ENCODE results near the gene IGF2BP2. TPM values are rescaled to one million over a fixed set of nuclear protein-coding genes. Genes with fewer than 3 reads are reported as not detected.

Gene IGF2BP2
- polyA plus RNA-seq (2011; rRNA removed) (2.0 and 7.1 TPM in 2 replicates), polyA minus RNA-seq (2011; rRNA and poly(A)+ RNA removed) (8.6 and 16.7 TPM in 2 replicates)

- peak; percentile 16; the same call in 1 of the 2 replicates for TF ChIP-seq CTCF (IDR thresholded peaks at IDR 0.05; ENCODE audit: insufficient read depth, low read depth, low read length)
- Histone ChIP-seq H3K4me3 (ENCODE audit: low read depth, low read length) (peak within 1 kb of the TSS; percentile 92), H3K27me3 (ENCODE audit: control insufficient read depth, insufficient read depth, low read length) (no peaks in the 10 kb centered on the region), H3K36me3 (ENCODE audit: control insufficient read depth, insufficient read depth, low read length) (peaks cover 2% of the 10 kb centered on the region; the same call in 1 of the 2 replicates)
- ChIA-PET POLR2A (interaction anchor here (0.8 kb wide), 1 partner anchor 37 kb away, joined by 8 read pairs; no protein-coding TSS in a partner anchor), CTCF (interaction anchor here (0.9 to 1.0 kb wide), 2 partner anchors 10 to 91 kb away, joined by 3 read pairs; no protein-coding TSS in a partner anchor)
- no peak for DNase-seq (ENCODE audit: low read depth)
These were observed at the start of gene IGF2BP2 for GRCh38 chr3:185825006-185825638. TSS of gene IGF2BP2 (minus strand) at chr3:185825042. CDS start at chr3:185824960, 82 bp downstream.

GRCh38 chr3:185874119-185874518, 49.3 kb upstream of the IGF2BP2 start:
- ChIA-PET POLR2A (no interaction called here), CTCF (no interaction called here)
- no peak overlapping the region for H3K4me3 ChIP-seq (ENCODE audit: low read depth, low read length)
- no peak for DNase-seq (ENCODE audit: low read depth)
- no peaks in the 10 kb centered on the region for H3K27me3 ChIP-seq (ENCODE audit: control insufficient read depth, insufficient read depth, low read length)
- no peak for TF ChIP-seq CTCF (IDR thresholded peaks at IDR 0.05; ENCODE audit: insufficient read depth, low read depth, low read length)
- H3K36me3 ChIP-seq (ENCODE audit: control insufficient read depth, insufficient read depth, low read length) = no peaks in the 10 kb centered on the region

- Histone ChIP-seq H3K36me3 (ENCODE audit: control insufficient read depth, insufficient read depth, low read length) (no peaks in the 10 kb centered on the region), H3K27me3 (ENCODE audit: control insufficient read depth, insufficient read depth, low read length) (peaks cover 3% of the 10 kb centered on the region), H3K4me3 (ENCODE audit: low read depth, low read length) (no peak overlapping the region)
- POLR2A ChIA-PET = no interaction called here
- DNase-seq (ENCODE audit: low read depth) = no peak
- CTCF ChIA-PET = interaction anchor here (1.2 kb wide), 1 partner anchor 54 kb away, joined by 3 read pairs; no protein-coding TSS in a partner anchor
- no peak for TF ChIP-seq CTCF (IDR thresholded peaks at IDR 0.05; ENCODE audit: insufficient read depth, low read depth, low read length)
These were observed 42.8 kb upstream of the IGF2BP2 start for GRCh38 chr3:185867650-185868049.

GRCh38 chr3:185866995-185867394, 42.2 kb upstream of the IGF2BP2 start:
- peaks cover 3% of the 10 kb centered on the region for H3K27me3 ChIP-seq (ENCODE audit: control insufficient read depth, insufficient read depth, low read length)
- TF ChIP-seq CTCF (IDR thresholded peaks at IDR 0.05; ENCODE audit: insufficient read depth, low read depth, low read length) = no peak
- CTCF ChIA-PET = no interaction called here
- POLR2A ChIA-PET = no interaction called here
- H3K36me3 ChIP-seq (ENCODE audit: control insufficient read depth, insufficient read depth, low read length) = no peaks in the 10 kb centered on the region
- no peak overlapping the region for H3K4me3 ChIP-seq (ENCODE audit: low read depth, low read length)
- no peak for DNase-seq (ENCODE audit: low read depth)

- Histone ChIP-seq H3K27me3 (ENCODE audit: control insufficient read depth, insufficient read depth, low read length) (peaks cover 3% of the 10 kb centered on the region), H3K36me3 (ENCODE audit: control insufficient read depth, insufficient read depth, low read length) (no peaks in the 10 kb centered on the region), H3K4me3 (ENCODE audit: low read depth, low read length) (no peak overlapping the region)
- ChIA-PET POLR2A (no interaction called here), CTCF (no interaction called here)
- TF ChIP-seq CTCF (IDR thresholded peaks at IDR 0.05; ENCODE audit: insufficient read depth, low read depth, low read length) = no peak
- no peak for DNase-seq (ENCODE audit: low read depth)
These were observed 41.7 kb upstream of the IGF2BP2 start for GRCh38 chr3:185866555-185866954.
